Cerebellar nuclear complex (tissue), 1 donor: Measurements from ENCODE around the gene SLC16A6.
"Not testable (repeated sequence)": the region's sequence is repeated elsewhere in the genome, so short reads cannot be mapped to it uniquely, and the experiment has no call there.

Source experiments
- DNase-seq, 2 experiments: peaks; one replicate each; lab custom pipeline; 2025; lab: John Stamatoyannopoulos, UW

Gene SLC16A6

GRCh38 chr17:68247445-68248198 is 43.3 kb downstream of the SLC16A6 start, which contains the start of gene AMZ2:
AMZ2 (plus strand) TSS chr17:68248043; CDS start chr17:68250188, 2,145 bp downstream.
- DNase-seq = peak; percentile 48 to 81

DNA sequence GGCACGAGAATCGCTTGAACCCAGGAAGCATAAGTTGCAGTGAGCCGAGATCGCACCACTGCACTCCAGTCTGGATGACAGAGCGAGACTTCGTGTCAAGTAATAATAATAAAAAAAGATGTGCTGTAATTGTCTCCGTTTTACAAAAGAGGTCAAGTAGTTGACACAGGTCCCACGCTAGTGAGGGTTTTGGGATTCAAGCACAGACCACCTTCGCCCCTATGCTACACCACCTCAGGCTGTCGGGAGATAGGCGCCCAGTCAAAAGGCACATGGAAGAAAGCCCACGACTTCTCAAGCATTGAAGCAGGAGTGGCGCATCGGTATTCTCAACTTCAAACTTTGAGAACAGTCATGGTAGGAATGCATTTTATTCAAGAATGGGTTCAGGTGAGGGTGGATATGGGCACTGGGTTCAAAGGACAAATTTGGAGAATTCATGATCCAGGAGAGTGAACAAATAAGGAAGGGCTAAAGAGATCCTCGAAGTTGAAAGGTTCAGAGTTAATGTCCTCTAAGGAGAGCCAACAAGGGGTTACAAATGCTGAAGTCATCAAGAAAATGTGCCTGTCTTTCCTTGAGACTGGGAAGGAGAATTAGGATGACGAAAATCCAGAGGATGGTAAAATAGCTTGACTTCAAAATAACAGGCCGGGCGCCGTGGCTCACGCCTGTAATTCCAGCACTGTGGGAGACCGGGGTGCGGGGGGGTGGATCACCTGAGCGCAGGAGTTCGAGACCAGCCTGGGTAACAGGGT is 44.5 kb downstream of the SLC16A6 start:
- no peak for DNase-seq

DNA sequence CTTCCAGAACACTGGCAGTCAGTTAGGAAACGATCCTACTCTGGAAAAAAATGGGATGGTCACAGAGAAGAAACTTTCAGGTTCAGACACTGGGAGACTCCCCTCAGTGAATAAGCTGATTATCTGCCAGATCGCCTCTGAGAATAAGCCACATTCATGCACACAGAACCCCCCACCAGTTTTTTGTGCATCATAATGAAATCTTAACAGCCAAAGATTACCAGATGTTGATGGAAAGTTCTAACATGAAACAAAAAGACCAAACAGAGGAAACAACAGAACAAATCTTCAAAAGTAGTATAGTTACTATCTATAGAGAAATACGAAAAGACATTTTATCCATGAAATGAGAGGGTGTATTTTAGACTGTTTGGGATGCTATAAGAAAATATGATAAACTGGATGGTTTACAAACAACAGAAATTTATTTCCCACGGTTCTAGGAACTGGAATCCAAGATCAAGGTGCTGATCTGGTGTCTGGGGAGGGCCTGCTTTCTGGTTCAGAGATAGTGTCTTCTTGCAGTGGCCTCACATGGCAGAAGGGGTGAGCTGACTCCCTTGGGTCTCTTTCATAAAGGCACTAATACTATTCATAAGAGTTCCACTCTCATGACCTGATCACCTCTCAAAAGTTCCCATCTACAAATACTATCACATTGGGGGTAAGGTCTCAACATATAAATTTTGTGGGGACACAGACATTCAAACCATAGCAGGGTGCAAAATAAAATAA is 51.1 kb downstream of the SLC16A6 start:
- DNase-seq = no peak

- no peak for DNase-seq
These were observed 52.1 kb downstream of the SLC16A6 start for GRCh38 chr17:68238871-68239253.

DNA sequence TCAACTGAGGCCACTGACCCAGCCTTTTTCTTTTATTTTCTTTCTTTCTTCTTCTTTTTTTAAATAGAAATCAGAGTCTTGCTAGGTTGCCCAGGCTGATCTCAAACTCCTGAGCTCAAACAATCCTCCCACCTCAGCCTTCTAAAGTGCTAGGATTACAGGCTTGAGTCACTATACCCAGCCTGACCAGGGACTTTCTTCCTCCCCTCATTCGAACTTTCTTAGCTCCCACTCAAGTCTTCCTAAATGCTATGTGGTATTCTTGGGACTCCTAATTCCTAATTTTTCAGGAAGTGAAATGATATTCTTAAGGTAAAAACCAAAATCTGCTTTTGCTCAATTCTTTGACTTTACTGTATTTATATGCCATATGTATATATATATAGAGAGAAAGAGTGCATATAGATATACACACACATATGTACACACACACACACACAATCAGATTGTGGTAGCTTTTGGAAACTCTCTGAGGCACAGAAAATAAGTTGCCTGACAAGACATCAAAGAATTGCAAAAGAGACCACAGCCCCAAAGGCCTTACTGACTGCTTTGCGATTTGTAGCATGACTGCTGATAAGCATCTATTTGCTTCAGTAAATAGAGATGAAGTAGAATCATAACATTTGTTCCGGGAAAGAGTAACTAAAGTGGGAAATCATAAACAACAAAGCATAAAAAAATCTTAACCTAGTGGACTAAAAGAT is 52.6 kb downstream of the SLC16A6 start:
- DNase-seq = no peak

DNA sequence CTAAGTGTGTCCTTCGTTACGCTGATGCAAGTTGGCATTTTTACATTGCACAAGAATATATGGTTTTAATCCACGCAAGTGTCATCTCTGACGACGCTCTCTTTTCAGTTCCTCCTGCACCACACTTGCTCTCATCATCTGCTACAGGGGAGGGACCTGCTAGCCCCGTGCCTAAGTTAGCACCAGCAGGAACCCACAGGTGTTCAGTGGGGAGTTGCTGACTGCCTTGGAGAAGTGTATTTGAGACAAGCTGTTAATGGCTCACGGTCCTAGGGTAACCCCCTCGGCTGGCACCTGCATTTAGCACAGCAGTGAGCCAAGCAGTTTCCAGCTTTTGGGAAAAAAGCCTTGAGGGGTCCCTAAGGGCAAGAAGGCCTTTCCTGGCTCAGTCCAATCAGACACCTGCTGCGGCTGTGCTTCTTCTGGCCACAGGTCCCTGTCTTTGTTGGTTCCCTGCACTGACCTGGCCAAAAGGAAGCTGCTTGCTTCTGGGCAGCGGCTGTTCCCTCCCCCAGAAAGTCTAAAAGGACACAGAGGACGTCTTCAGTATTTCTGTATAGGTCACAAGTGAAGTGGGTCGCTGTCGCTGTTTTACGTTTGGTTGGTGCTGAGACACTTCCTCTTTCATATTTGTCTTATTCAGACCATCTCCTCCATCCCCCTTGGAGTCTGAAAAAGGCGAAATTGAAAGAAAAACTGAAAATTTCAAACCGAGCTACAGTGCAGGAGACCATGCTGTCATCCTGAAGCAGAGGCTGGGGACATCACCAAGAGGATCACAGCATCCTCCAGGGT is 53.4 kb downstream of the SLC16A6 start:
- not testable (repeated sequence) for DNase-seq

GRCh38 chr17:68235336-68235791 is 55.6 kb downstream of the SLC16A6 start:
- DNase-seq = peak; percentile 41 to 72

DNA sequence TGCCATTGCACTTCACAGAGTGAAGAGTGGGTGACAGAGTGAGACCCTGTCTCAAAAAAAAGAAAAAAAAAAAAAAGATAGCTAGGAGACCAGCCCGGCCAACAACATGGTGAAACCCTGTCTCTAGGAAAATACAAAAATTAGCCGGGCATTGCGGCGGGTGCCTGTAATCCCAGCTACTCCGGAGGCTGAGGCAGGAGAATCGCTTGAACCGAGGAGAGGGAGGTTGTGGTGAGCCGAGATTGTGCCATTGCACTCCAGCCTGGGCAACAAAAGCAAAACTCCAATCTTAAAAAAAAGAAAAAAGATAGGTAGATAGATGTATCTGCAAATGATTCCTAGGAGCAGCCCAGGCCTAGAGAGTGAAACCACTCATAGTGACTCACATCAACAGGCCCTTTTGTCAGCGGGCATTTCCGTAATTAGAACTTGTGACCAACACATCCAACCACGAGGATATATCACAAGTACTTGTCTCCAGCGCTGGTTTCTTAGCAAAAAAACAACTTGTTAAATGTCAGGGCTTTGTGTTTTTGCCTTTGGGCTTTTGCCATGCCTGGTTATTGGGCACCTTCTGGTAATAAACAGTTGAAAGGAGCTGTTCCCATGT is 56.1 kb downstream of the SLC16A6 start:
- not testable (repeated sequence) for DNase-seq

DNA sequence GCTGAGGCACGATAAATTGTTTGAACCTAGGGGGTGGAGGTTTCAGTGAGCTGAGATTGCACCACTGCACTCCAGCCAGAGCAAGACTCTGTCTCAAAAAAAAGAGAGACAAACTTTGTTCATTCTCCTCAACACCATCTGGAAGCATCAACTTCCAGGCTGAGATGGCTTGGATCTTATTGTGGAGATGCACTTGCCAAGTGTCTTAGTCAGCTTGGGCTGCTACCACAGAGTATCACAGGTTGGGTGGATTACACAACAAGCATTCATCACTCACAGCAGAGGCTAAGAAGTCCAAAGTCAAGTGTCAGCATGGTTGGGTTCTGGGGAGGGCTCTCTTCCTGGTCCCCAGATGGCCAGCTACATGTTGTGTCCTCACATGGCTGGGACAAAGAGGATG is 58.2 kb downstream of the SLC16A6 start:
- DNase-seq = not testable (repeated sequence)

DNA sequence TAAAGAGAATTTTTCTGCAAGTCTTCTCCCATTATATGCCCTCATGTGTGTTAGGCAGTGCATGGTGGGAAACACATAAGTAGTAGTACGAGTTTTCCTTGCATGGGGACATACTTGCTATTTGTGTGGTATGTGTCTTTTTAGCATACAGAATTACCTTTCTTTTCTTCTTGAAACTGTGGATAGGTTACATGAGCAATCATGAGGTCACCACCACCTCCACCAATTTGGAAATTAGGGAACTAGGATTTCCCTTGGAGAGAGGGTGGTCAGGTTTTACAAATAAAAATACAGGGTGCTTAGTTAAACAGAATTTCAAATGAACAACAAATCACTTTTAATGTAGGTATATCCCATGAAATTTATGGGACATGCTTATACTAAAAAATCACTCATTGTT is 59.4 kb downstream of the SLC16A6 start:
- DNase-seq = no peak

DNA sequence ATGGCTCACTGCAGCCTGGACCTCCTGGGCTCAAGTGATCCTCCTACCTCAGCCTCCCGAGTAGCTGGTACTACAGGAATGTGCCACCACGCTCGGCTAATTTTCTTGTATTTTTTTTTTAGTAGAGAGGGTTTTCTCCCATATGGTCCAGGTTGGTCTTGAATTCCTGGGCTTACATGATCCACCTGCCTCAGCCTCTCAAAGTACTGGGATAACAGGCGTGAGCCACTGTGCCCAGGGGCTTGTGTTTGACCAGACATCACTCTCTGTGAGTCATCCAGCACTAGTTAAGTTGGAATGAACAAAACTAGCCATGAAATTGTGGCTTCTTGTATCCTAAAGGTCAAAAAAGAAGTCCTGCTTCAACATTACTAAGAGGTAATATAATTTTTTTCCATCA is 59.8 kb downstream of the SLC16A6 start:
- not testable (repeated sequence) for DNase-seq

- DNase-seq = no peak
These were observed 61.3 kb downstream of the SLC16A6 start for GRCh38 chr17:68229619-68230018.

- DNase-seq = peak; percentile 89 to 97
These were observed 61.9 kb downstream of the SLC16A6 start for GRCh38 chr17:68228817-68229570.

GRCh38 chr17:68228039-68228680 is 62.8 kb downstream of the SLC16A6 start:
- DNase-seq = peak in 1 of 2 experiments; percentile 97

DNA sequence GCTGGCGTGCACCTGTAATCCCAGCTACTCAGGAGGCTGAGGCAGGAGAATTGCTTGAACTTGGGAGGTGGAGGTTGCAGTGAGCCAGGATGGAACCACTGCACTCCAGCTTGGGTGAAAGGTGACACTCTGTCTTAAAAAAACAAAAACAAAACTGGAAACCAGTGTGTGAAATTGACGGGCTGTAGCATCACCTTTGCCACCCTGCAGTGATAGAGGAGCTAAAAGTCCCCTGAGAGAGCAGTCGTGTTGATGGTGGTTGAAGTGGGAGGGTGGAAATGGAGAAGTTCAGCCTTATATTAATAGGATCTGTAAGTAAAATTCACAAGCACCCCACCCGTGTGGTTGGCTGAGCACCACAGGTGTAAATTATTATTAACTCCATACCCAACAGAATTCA is 65.9 kb downstream of the SLC16A6 start:
- not testable (repeated sequence) for DNase-seq

DNA sequence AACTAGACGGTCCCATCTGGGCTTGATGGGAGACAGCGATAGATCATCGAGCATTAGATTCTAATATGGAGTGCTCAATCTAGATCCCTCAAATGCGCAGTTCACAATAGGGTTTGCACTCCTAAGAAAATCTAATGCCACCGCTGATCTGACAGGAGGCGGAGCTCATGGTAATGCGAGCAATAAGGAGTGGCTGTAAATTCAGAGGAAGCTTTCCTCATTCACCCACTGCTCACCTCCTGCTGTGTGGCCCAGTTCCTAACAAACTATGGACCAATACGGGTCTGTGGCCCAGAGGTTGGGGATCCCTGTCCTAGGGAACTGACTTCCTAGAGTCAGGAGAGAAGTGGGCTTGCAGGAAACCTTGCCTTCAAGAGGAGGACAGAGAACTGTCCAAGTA is 68.3 kb downstream of the SLC16A6 start:
- DNase-seq = no peak

- no peak for DNase-seq
These were observed 69.1 kb downstream of the SLC16A6 start for GRCh38 chr17:68221786-68222185.

DNA sequence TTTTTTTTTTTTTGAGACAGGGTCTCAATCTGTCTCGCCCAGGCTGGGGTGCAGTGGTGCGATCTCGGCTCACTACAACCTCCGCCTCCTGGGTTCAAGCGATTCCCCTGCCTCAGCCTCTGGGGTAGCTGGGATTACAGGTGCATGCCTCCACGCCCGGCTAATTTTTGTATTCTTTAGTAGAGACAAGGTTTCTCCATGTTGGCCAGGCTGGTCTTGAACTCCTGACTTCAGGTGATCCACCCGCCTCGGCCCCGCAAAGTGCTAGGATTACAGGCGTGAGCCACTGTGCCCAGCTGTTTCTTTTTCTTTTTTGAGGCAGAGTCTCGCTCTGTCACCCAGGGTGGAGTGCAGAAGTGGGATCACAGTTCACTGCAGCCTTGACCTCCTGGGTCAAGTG is 70.1 kb downstream of the SLC16A6 start:
- DNase-seq = not testable (repeated sequence)

- DNase-seq = not testable (repeated sequence)
These were observed 70.7 kb downstream of the SLC16A6 start for GRCh38 chr17:68220186-68220585.
